A673 (cell line): Measurements from ENCODE around the gene RNF8.

ENCODE experiments used
- CTCF ChIP-seq: fragments of 300-800, 200-600 bp; sonication (generic); conservative IDR thresholded peaks from 2 replicates; pipeline ENCODE4 v1.5.1; 2017; ENCODE audit warnings: low read depth, mild to moderate bottlenecking, antibody characterized with exemption, low read length, moderate library complexity, mixed read lengths
- EZH2 ChIP-seq: fragments of 200-600 bp; sonication (generic); IDR thresholded peaks from 2 replicates; pipeline ENCODE4 v1.6.1; 2017; ENCODE audit warnings: borderline replicate concordance, low read depth, mild to moderate bottlenecking, mixed read lengths, antibody characterized with exemption, low read length; ENCODE audit not compliant: poor library complexity, severe bottlenecking

- no peak for TF ChIP-seq EZH2
- TF ChIP-seq CTCF: no peak
Observed at GRCh38 chr6:37375376-37375775, 21.6 kb downstream of the RNF8 start.
